Renal cortical epithelial cell (primary cell): Measurements from ENCODE around the gene NCBP2L. TPM values are rescaled to one million over a fixed set of nuclear protein-coding genes. Genes with fewer than 3 reads are reported as not detected.
A peak's percentile ranks its signal among the peaks of the same experiment; 100 is the strongest.
"Not testable (repeated sequence)": the region's sequence is repeated elsewhere in the genome, so short reads cannot be mapped to it uniquely, and the experiment has no call there.

Source experiments
- DNase-seq: peaks from one replicate; pipeline ENCODE4 v3.0.0-alpha.2; 2011; ENCODE audit warnings: low read depth
- total RNA-seq: library from RNA; depleted of rRNA; stranded (reverse); fragments of >200 nt; gene quantifications from 2 replicates; pipeline ENCODE4 v1.2.3, GENCODE V29; 2014

Gene NCBP2L
- total RNA-seq, 1 donor from 2014 or later: 0.30 TPM

DNA sequence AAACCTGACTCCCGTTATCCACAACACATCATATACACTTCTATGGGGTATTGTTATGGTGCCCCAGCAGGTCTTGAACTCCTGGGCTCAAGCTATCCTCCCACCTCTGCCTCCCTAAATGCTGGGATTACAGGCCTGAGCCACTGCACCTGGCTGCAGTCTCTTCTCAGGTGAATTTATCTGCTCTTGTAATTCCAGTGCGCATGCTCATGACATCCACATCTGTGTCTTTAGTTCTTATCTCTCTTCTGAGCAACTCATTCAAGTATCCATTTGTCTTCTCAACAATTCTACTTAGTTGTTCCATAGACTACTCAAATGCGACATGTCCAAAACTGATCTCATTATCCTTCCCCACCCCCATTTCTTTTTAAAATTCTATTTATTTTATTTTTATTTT, 27.6 kb downstream of the NCBP2L start:
- DNase-seq: no peak

DNA sequence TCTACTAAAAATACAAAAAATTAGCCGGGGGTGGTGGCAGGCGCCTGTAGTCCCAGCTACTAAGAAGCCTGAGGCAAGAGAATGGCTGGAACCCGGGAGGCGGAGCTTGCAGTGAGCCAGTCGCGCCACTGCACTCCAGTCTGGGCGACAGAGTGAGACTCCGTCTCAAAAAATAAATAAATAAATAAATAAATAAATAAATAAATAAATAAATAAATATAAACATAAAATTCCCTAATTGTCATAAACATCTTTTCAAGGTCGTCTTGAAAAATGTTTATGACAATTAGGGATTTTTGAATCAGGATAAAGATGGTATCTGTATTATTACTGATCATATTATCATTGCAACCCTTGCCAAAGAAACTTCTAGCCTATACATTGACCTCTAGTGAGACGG, 32.5 kb downstream of the NCBP2L start:
- DNase-seq: not testable (repeated sequence)

- no peak for DNase-seq
These were observed 41.5 kb downstream of the NCBP2L start for GRCh38 chrX:107818900-107819521.

GRCh38 chrX:107823042-107823441, 45.5 kb downstream of the NCBP2L start:
- DNase-seq: no peak

- DNase-seq: peak; percentile 21
These were observed 45.9 kb downstream of the NCBP2L start for GRCh38 chrX:107823456-107823855.

DNA sequence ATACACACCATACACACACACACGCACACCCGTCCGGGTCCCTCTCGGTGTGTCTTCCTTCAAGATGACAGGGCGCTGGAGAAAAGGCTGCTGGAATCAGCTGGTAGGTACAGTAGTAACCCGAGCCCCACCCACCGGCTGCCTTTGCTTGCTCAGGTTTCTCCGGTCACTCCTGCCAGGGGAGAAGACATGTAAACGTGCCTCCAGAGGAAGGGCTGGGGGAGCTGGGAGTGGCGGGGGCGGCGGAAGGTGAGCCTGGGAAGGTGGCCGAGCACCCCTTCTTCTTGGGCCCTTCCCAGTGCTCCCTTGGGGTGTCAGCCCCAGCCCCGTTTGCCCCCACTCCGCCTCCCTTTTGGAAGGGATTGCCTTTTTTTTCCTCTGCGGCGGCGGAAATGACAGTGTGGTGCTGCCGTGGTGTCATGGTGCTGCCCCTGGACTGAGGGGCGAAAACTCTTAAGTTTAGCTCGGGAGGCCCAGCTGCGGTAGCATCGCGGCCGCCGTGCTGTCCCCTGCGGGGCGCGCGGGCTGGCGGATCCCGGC, 48.2 kb downstream of the NCBP2L start, which contains the start of gene MID2:
TSS of gene MID2 (plus strand) at position 169 of the 540 bp plus-strand sequence. CDS start 561 bp downstream, outside the sequence.
- peak; percentile 38 for DNase-seq

DNA sequence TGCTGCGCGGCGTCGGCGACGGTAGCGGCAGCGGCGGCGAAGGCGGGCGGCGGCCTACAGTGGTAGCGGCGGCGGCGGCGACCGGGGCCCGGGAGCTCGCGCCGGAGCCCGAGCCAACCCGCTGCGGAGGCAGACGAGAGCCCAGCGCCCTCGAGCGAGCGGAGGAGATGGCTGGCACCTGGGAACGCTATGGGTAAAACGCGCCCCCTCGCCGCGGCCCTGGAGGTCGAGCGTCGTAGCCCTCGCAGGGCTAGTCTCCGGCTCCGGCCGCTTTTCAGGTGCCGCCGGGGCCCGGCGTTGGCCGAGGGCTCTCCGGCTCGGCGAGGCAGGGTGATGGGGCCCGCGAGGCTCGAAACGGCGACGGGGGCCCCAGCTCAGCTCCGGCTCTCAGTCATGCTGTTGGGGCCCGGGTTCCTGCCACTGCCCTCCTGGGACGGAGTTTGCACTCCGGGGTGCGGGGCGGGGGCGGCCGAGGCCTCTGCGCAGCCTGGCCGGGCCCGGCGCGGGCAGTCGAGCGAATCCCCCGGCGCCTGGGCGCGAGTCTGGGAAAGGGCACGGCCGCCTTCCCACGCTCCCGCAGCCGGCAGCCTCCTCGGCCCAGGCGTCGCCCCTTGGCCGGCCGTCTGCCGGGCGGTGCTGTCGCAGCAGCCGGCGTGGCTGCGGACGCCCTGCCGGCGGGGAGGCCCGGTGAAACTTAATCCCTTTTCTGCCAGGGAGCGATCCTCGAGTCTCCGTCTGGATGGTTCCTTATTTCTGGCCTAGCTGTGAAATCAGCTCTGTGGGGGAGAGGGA, 48.9 kb downstream of the NCBP2L start:
- DNase-seq: no peak

DNA sequence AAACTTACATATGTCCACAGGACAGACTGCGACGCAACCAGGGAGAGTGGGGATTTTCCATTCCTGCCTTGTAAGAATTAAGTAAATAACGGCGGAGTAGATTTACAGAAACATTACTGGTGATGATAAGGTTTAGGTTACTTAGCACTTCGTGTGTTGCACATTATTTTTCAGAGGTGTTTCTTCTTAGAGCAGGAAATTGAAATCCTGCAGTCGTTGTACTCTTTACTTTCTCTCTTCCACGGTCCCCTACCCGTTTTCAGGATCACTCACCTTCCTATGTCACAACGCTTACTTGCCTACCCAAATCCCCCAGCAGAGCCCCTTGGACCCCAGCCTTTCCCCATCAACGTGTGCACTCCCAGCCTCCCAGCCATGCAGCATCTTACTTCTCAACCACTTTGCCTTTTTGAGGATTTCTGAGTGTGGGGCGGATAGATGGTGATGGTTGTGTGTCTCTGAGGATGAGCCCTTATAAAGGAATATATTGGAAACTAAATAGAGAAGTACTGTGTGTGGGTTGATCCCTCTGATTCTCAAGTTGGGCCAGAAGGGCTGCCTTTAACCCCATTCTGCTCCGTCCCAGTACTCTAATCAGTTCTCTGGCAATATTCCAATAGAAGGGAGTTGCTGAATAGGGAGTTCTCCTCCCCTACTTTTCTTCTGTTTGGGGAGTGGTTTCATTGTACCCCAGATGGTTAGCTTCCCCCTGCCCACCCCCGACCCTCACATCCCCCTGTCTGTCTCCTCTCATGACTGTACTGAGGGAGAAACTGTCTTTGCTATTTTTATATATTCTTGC, 49.7 kb downstream of the NCBP2L start:
- DNase-seq: peak; percentile 42

GRCh38 chrX:107827852-107828251, 50.3 kb downstream of the NCBP2L start:
- peak; percentile 26 for DNase-seq

DNA sequence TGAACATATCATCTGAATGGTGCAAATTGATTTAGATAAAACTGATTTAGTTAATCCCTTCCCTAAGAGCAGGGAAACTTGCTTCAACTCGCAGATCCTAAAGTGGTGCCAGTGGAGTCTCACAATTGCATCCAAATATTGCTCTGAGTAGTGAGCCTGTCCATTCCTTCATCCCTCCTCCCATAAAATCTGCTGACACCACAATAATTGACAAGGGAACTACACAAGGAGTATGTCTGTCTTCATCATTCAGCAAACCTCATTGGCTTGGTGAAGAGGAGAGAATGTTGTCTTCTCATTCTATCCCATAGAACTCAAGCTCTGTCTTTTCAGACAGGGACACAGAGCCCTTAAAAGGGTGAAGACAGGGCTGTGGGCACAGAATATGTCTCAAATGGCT, 52.3 kb downstream of the NCBP2L start:
- no peak for DNase-seq

DNA sequence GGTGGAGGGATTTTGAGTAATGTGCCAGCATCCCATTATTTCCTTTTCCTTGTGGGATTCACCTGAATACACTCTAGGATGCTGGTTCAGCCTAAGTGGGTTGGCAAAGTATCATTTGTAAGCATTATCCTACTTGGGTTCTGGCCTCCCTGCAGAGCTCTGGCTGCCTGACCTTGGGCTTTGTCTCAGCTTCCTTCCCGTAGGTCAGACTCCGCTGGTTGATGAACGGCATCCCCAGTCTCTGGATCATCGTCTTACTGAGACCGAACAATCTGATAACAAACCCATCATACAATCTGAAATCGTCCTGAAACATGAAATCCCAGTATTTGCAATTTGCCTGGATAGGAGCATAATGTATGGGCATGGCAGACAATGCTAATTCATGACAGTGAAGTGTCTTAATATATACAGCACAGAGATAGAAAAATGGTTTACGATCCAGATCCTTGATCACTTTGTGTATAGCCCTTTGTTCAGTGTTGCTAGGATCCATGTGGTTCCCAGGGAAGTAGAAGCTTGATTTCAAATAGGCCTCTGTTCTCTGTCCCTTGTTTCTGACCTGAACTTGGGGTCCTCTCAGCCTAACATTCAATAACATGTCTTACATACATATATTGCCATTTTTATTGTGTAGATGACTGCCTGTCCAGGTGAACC, 53.7 kb downstream of the NCBP2L start:
- DNase-seq: no peak

- no peak for DNase-seq
These were observed 57.0 kb downstream of the NCBP2L start for GRCh38 chrX:107834275-107835201.

- DNase-seq: no peak
These were observed 59.4 kb downstream of the NCBP2L start for GRCh38 chrX:107836958-107837357.

- no peak for DNase-seq
These were observed 63.4 kb downstream of the NCBP2L start for GRCh38 chrX:107840971-107841370.

- DNase-seq: no peak
These were observed 65.3 kb downstream of the NCBP2L start for GRCh38 chrX:107842715-107843400.

Other genes starting within 250 kb of the NCBP2L start
- gene PRPS1, start 149.2 kb upstream of the NCBP2L start, total RNA-seq: 74.9 and 89.8 TPM in 2 replicates
- gene TSC22D3, start 1.9 kb upstream of the NCBP2L start, total RNA-seq: 31.8 and 82.6 TPM in 2 replicates
- 16.5 and 29.3 TPM in 2 replicates for gene MID2, start 48.1 kb downstream of the NCBP2L start, total RNA-seq
- gene TEX13B, start 204.6 kb downstream of the NCBP2L start, total RNA-seq: not detected in 2 replicates